Measurements from ENCODE around the gene TCF23.
"Not testable (repeated sequence)": the region's sequence is repeated elsewhere in the genome, so short reads cannot be mapped to it uniquely, and the experiment has no call there.

Gene TCF23

GRCh38 chr2:27154488-27154887 lies 5.7 kb downstream of the TCF23 start:
- no peak for DNase-seq (ENCODE audit: low read depth, low spot score)

- no peak for DNase-seq (ENCODE audit: low read depth, low spot score)
Measured at GRCh38 chr2:27155069-27155520, 6.3 kb downstream of the TCF23 start.

GRCh38 chr2:27158468-27158867 lies 9.7 kb downstream of the TCF23 start:
- no peak for DNase-seq (ENCODE audit: low read depth, low spot score)

- DNase-seq (ENCODE audit: low read depth, low spot score) = no peak
Measured at GRCh38 chr2:27159271-27159670, 10.5 kb downstream of the TCF23 start.

- DNase-seq (ENCODE audit: low read depth, low spot score) = no peak
Measured at GRCh38 chr2:27160191-27160590, 11.4 kb downstream of the TCF23 start.

- no peak for DNase-seq (ENCODE audit: low read depth, low spot score)
Measured at GRCh38 chr2:27162151-27163121, 13.6 kb downstream of the TCF23 start.

GRCh38 chr2:27164960-27165763 lies 16.4 kb downstream of the TCF23 start:
- DNase-seq (ENCODE audit: low read depth, low spot score) = no peak

- DNase-seq (ENCODE audit: low read depth, low spot score) = no peak
Measured at GRCh38 chr2:27170581-27171337, 22.0 kb downstream of the TCF23 start.

GRCh38 chr2:27171351-27171848 lies 22.6 kb downstream of the TCF23 start:
- DNase-seq (ENCODE audit: low read depth, low spot score) = no peak

GRCh38 chr2:27174638-27175037 lies 25.8 kb downstream of the TCF23 start:
- DNase-seq (ENCODE audit: low read depth, low spot score) = no peak

GRCh38 chr2:27175330-27175729 lies 26.5 kb downstream of the TCF23 start:
- DNase-seq (ENCODE audit: low read depth, low spot score) = no peak

- DNase-seq (ENCODE audit: low read depth, low spot score) = not testable (repeated sequence)
Measured at GRCh38 chr2:27175781-27176180, 27.0 kb downstream of the TCF23 start.

- DNase-seq (ENCODE audit: low read depth, low spot score) = no peak
Measured at GRCh38 chr2:27177441-27178351, 28.9 kb downstream of the TCF23 start.

GRCh38 chr2:27178469-27178868 lies 29.7 kb downstream of the TCF23 start:
- DNase-seq (ENCODE audit: low read depth, low spot score) = no peak

- DNase-seq (ENCODE audit: low read depth, low spot score) = no peak
Measured at GRCh38 chr2:27179344-27180000, 30.7 kb downstream of the TCF23 start.

- no peak for DNase-seq (ENCODE audit: low read depth, low spot score)
Measured at GRCh38 chr2:27182346-27182745, 33.5 kb downstream of the TCF23 start.

- DNase-seq (ENCODE audit: low read depth, low spot score) = no peak
Measured at GRCh38 chr2:27184115-27184514, 35.3 kb downstream of the TCF23 start.

- DNase-seq (ENCODE audit: low read depth, low spot score) = no peak
Measured at GRCh38 chr2:27185331-27186026, 36.7 kb downstream of the TCF23 start.

- no peak for DNase-seq (ENCODE audit: low read depth, low spot score)
Measured at GRCh38 chr2:27186613-27187345, 38.0 kb downstream of the TCF23 start.
